Thyroid gland (tissue), 4 donors: ENCODE results near the gene HDC.

Experiments used
- POLR2A ChIP-seq, 2 donors: fragments of 450-650 bp; IDR thresholded peaks; one replicate each; pipeline ENCODE4 v1.6.1; 2017; ENCODE audit warnings: antibody characterized with exemption in 2 of 2, mild to moderate bottlenecking in 2 of 2, moderate library complexity in 1 of 2
- TF ChIP-seq, protein P1 (sequence below), 6 experiments: fragments of 200-600 bp in 3 of 6; fragments of 450-650 bp in 3 of 6; sonication (generic) in 3 of 6; IDR thresholded peaks; one replicate each; pipeline ENCODE4 v1.5.1; 2016 to 2019; ENCODE audit warnings: antibody characterized with exemption in 6 of 6, mild to moderate bottlenecking in 2 of 6, inconsistent platforms in 1 of 6, moderate library complexity in 1 of 6

DNA sequence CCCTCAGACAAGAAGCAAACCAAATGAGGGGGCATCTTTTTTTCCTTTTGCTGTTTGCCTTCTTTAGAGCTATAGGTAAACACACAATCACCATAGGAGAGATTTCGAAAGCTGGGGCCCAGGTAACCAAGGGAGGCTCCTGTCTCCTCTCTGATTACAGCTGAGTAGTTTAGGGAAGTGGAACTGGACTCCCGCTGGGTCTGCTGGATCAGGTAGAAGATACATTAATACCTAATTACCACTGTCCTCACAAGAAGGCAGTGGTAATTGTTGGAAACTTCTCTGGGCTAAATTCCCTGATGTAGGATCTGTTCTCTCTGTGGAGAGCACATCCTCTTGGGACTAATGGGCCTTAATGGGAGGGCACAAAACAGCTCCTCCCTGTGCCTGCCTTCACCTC lies 32.7 kb downstream of the HDC start:
- TF ChIP-seq, protein P1, sequence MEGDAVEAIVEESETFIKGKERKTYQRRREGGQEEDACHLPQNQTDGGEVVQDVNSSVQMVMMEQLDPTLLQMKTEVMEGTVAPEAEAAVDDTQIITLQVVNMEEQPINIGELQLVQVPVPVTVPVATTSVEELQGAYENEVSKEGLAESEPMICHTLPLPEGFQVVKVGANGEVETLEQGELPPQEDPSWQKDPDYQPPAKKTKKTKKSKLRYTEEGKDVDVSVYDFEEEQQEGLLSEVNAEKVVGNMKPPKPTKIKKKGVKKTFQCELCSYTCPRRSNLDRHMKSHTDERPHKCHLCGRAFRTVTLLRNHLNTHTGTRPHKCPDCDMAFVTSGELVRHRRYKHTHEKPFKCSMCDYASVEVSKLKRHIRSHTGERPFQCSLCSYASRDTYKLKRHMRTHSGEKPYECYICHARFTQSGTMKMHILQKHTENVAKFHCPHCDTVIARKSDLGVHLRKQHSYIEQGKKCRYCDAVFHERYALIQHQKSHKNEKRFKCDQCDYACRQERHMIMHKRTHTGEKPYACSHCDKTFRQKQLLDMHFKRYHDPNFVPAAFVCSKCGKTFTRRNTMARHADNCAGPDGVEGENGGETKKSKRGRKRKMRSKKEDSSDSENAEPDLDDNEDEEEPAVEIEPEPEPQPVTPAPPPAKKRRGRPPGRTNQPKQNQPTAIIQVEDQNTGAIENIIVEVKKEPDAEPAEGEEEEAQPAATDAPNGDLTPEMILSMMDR (IDR thresholded peaks at IDR 0.05) = no peak
- TF ChIP-seq POLR2A (IDR thresholded peaks at IDR 0.05) = no peak
